ENCODE measurements around the gene IFNG. TPM values are rescaled to one million over a fixed set of nuclear protein-coding genes. Genes with fewer than 3 reads are reported as not detected.

Gene IFNG
- total RNA-seq, 2 donors from 2014 or later: 20,993 to 58,992 TPM

- ATAC-seq (peak; percentile 0 to 12), DNase-seq (ENCODE audit: low spot score) (peak; percentile 85)
- Mint-ChIP-seq H3K4me1 (ENCODE audit: low read depth in 2 of 2) (peaks cover 37 to 84% of the 10 kb centered on the region in 2 donors), H3K27me3 (peaks cover 0 to 9% of the 10 kb centered on the region in 2 donors), H3K9me3 (no peaks in the 10 kb centered on the region), H3K4me3 (peak overlapping the region; percentile 83), H3K36me3 (peaks cover 61% of the 10 kb centered on the region), H3K27ac (peak overlapping the region; percentile 96 to 97)
Observed at GRCh38 chr12:68157380-68157779, 2.2 kb downstream of the IFNG start.

GRCh38 chr12:68156636-68157035 is 2.9 kb downstream of the IFNG start:
- H3K36me3 Mint-ChIP-seq: peaks cover 68% of the 10 kb centered on the region
- peak overlapping the region; percentile 96 to 97 for H3K27ac Mint-ChIP-seq
- peak; percentile 1 to 25 for ATAC-seq
- peaks cover 38 to 85% of the 10 kb centered on the region in 2 donors for H3K4me1 Mint-ChIP-seq (ENCODE audit: low read depth in 2 of 2)
- no peaks in the 10 kb centered on the region for H3K9me3 Mint-ChIP-seq
- peaks cover 0 to 9% of the 10 kb centered on the region in 2 donors for H3K27me3 Mint-ChIP-seq
- peak overlapping the region; percentile 83 for H3K4me3 Mint-ChIP-seq
- peak; percentile 81 for DNase-seq (ENCODE audit: low spot score)

- Mint-ChIP-seq H3K27me3 (peaks cover 0 to 9% of the 10 kb centered on the region in 2 donors), H3K27ac (peak overlapping the region; percentile 96 to 97), H3K4me3 (peak overlapping the region; percentile 83), H3K4me1 (ENCODE audit: low read depth in 2 of 2) (peaks cover 44 to 90% of the 10 kb centered on the region in 2 donors), H3K36me3 (peaks cover 75% of the 10 kb centered on the region), H3K9me3 (no peaks in the 10 kb centered on the region)
- ATAC-seq (peak; percentile 0 to 5), DNase-seq (ENCODE audit: low spot score) (peak; percentile 72)
Observed at GRCh38 chr12:68154779-68155178, 4.8 kb downstream of the IFNG start.

GRCh38 chr12:68148261-68148951 is 11.1 kb downstream of the IFNG start:
- Mint-ChIP-seq H3K4me1 (ENCODE audit: low read depth in 2 of 2) (peaks cover 61 to 63% of the 10 kb centered on the region in 2 donors), H3K27me3 (peaks cover 0 to under 1% of the 10 kb centered on the region in 2 donors), H3K27ac (peak overlapping the region; percentile 96 to 97), H3K9me3 (no peaks in the 10 kb centered on the region), H3K4me3 (peak overlapping the region; percentile 26), H3K36me3 (peaks cover 39% of the 10 kb centered on the region)
- DNase-seq (ENCODE audit: low spot score): no peak
- ATAC-seq: peak in 1 of 2 donors; percentile 0

GRCh38 chr12:68140556-68140955 is 19.0 kb downstream of the IFNG start:
- peaks cover 24% of the 10 kb centered on the region for H3K36me3 Mint-ChIP-seq
- ATAC-seq: no peak

GRCh38 chr12:68139941-68140340 is 19.6 kb downstream of the IFNG start:
- H3K27ac Mint-ChIP-seq: peak overlapping the region; percentile 97 to 98
- peaks cover 66 to 72% of the 10 kb centered on the region in 2 donors for H3K4me1 Mint-ChIP-seq (ENCODE audit: low read depth in 2 of 2)
- ATAC-seq (no peak), DNase-seq (ENCODE audit: low spot score) (no peak)
- no peaks in the 10 kb centered on the region for H3K27me3 Mint-ChIP-seq
- peak overlapping the region; percentile 54 for H3K4me3 Mint-ChIP-seq
- peaks cover 9% of the 10 kb centered on the region for H3K9me3 Mint-ChIP-seq
- peaks cover 24% of the 10 kb centered on the region for H3K36me3 Mint-ChIP-seq

More at GRCh38 chr12:68140556-68140955, 19.0 kb downstream of the IFNG start:
- no peak for DNase-seq (ENCODE audit: low spot score)
- peak overlapping the region; percentile 97 to 98 for H3K27ac Mint-ChIP-seq
- H3K9me3 Mint-ChIP-seq: peaks cover 9% of the 10 kb centered on the region
- H3K27me3 Mint-ChIP-seq: no peaks in the 10 kb centered on the region
- H3K4me3 Mint-ChIP-seq: peak overlapping the region; percentile 2
- peaks cover 60 to 66% of the 10 kb centered on the region in 2 donors for H3K4me1 Mint-ChIP-seq (ENCODE audit: low read depth in 2 of 2)

GRCh38 chr12:68139001-68139400 is 20.5 kb downstream of the IFNG start:
- Mint-ChIP-seq H3K9me3 (peaks cover 9% of the 10 kb centered on the region), H3K4me3 (peak overlapping the region; percentile 54), H3K36me3 (peaks cover 26% of the 10 kb centered on the region), H3K27me3 (no peaks in the 10 kb centered on the region), H3K27ac (peak overlapping the region; percentile 97 to 98), H3K4me1 (ENCODE audit: low read depth in 2 of 2) (peaks cover 67 to 77% of the 10 kb centered on the region in 2 donors)
- ATAC-seq: no peak
- DNase-seq (ENCODE audit: low spot score): no peak

- H3K4me3 Mint-ChIP-seq: peak overlapping the region; percentile 85
- peaks cover 72 to 82% of the 10 kb centered on the region in 2 donors for H3K4me1 Mint-ChIP-seq (ENCODE audit: low read depth in 2 of 2)
- ATAC-seq (peak in 1 of 2 donors; percentile 13), DNase-seq (ENCODE audit: low spot score) (no peak)
- peak overlapping the region; percentile 97 to 98 for H3K27ac Mint-ChIP-seq
- peaks cover 9% of the 10 kb centered on the region for H3K9me3 Mint-ChIP-seq
- peaks cover 32% of the 10 kb centered on the region for H3K36me3 Mint-ChIP-seq
- no peaks in the 10 kb centered on the region for H3K27me3 Mint-ChIP-seq
Observed at GRCh38 chr12:68138480-68138879, 21.1 kb downstream of the IFNG start.

- Mint-ChIP-seq H3K36me3 (peaks cover 34% of the 10 kb centered on the region), H3K4me3 (peak overlapping the region; percentile 85), H3K27ac (peak overlapping the region; percentile 97 to 98), H3K9me3 (peaks cover 6% of the 10 kb centered on the region), H3K27me3 (no peaks in the 10 kb centered on the region), H3K4me1 (ENCODE audit: low read depth in 2 of 2) (peaks cover 70 to 78% of the 10 kb centered on the region in 2 donors)
- DNase-seq (ENCODE audit: low spot score) (no peak), ATAC-seq (peak; percentile 46 to 81)
Observed at GRCh38 chr12:68137335-68137830, 22.2 kb downstream of the IFNG start.

- Mint-ChIP-seq H3K27me3 (no peaks in the 10 kb centered on the region), H3K27ac (peak overlapping the region; percentile 97 to 98), H3K4me1 (ENCODE audit: low read depth in 2 of 2) (peaks cover 70 to 88% of the 10 kb centered on the region in 2 donors), H3K4me3 (peak overlapping the region; percentile 85), H3K36me3 (peaks cover 50% of the 10 kb centered on the region), H3K9me3 (peaks cover 16% of the 10 kb centered on the region)
- ATAC-seq (no peak), DNase-seq (ENCODE audit: low spot score) (no peak)
Observed at GRCh38 chr12:68135520-68135919, 24.0 kb downstream of the IFNG start.

- Mint-ChIP-seq H3K9me3 (peaks cover 23% of the 10 kb centered on the region), H3K27me3 (no peaks in the 10 kb centered on the region), H3K27ac (peak overlapping the region; percentile 48 to 97), H3K36me3 (peaks cover 63% of the 10 kb centered on the region), H3K4me1 (ENCODE audit: low read depth in 2 of 2) (peaks cover 56 to 73% of the 10 kb centered on the region in 2 donors), H3K4me3 (no peak overlapping the region)
- ATAC-seq (peak in 1 of 2 donors; percentile 58), DNase-seq (ENCODE audit: low spot score) (no peak)
Observed at GRCh38 chr12:68131867-68132414, 27.6 kb downstream of the IFNG start.

- H3K27ac Mint-ChIP-seq: peak overlapping the region; percentile 48 to 97
- H3K9me3 Mint-ChIP-seq: peaks cover 29% of the 10 kb centered on the region
- H3K4me3 Mint-ChIP-seq: peak overlapping the region; percentile 36
Observed at GRCh38 chr12:68129979-68130378, 29.6 kb downstream of the IFNG start.

GRCh38 chr12:68122236-68122920 is 37.2 kb downstream of the IFNG start:
- peaks cover 18 to 36% of the 10 kb centered on the region in 2 donors for H3K4me1 Mint-ChIP-seq (ENCODE audit: low read depth in 2 of 2)
- no peak for DNase-seq (ENCODE audit: low spot score)
- H3K9me3 Mint-ChIP-seq: peaks cover 10% of the 10 kb centered on the region
- H3K27me3 Mint-ChIP-seq: no peaks in the 10 kb centered on the region
- H3K27ac Mint-ChIP-seq: no peak overlapping the region
- H3K36me3 Mint-ChIP-seq: peaks cover 37% of the 10 kb centered on the region
- no peak overlapping the region for H3K4me3 Mint-ChIP-seq
- ATAC-seq: no peak

More at GRCh38 chr12:68129979-68130378, 29.6 kb downstream of the IFNG start:
- H3K36me3 Mint-ChIP-seq: peaks cover 79% of the 10 kb centered on the region
- DNase-seq (ENCODE audit: low spot score) (no peak), ATAC-seq (no peak)
- peaks cover 37 to 65% of the 10 kb centered on the region in 2 donors for H3K4me1 Mint-ChIP-seq (ENCODE audit: low read depth in 2 of 2)
- no peaks in the 10 kb centered on the region for H3K27me3 Mint-ChIP-seq

Data from natural killer cell treated with Interleukin-12 subunit alpha and Interleukin-12 subunit beta and Interleukin-15 and Interleukin-18, amount 100 ng/mL, for 72 hours (primary cell).